GM18498 (cell line): Measurements from ENCODE around the gene AANAT.

Experiments
- ATAC-seq: cut with Tn5 transposase; IDR thresholded peaks from one replicate; pipeline ENCODE4 v1.9.1; 2021; ENCODE audit warnings: mild to moderate bottlenecking, moderate library complexity; ENCODE audit not compliant: unreplicated experiment

AANAT gene

DNA sequence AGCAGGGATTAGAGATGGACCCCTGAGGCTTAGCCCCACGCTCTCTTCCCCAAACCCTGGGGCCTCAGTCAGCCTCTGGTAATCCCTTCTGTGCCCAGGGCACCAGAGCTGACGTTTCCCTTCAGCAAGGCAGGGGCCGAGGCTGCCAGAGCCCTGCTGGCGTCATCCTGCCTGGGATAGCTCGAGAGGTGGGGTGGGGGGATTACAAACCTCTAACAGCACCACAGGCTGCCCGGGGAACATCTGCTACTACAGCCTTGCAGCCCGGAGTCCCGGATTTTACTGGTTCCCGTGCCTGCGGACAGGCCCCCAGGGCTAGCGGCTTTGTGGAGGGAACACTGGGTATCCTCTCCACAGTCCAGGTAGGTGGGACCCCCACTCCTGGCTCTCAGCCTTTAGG is at the start of gene AANAT:
AANAT (plus strand) TSS at position 238 of the 400 bp plus-strand sequence. CDS start 1,144 bp downstream, outside the sequence.
- ATAC-seq: no peak

DNA sequence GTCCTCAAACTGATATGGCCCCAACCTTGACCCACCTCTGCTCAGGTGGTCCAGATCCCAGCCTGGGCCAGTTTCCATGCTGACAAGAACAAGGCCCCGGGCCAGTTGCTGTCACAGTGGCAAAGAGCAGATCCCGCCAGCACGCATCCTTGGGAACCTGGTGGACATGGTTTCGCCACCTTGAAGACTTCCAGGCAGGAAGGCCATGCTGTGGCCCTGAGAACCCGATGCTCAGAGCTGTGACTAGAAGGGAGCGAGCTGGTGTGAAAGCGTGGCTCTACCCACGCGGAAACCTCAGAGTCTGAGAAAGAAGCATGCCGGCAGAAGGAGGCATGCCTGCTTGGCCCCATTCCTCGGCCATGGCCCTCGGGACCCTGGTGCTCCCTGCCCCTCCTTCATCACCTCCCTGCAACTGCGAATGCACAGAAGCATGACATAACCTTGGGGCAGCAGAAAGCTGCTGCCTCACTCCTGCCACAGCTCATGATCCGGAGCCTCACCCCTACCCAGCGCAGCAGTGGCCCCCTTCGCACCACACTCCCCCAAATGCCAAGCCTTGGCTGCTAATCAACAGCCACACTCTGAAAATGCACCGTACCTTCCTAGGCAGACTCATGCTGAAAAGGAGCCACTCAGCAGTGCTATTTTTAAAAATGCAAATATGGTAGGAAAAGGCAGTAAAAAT is 47.7 kb upstream of the AANAT start:
- ATAC-seq: no peak

DNA sequence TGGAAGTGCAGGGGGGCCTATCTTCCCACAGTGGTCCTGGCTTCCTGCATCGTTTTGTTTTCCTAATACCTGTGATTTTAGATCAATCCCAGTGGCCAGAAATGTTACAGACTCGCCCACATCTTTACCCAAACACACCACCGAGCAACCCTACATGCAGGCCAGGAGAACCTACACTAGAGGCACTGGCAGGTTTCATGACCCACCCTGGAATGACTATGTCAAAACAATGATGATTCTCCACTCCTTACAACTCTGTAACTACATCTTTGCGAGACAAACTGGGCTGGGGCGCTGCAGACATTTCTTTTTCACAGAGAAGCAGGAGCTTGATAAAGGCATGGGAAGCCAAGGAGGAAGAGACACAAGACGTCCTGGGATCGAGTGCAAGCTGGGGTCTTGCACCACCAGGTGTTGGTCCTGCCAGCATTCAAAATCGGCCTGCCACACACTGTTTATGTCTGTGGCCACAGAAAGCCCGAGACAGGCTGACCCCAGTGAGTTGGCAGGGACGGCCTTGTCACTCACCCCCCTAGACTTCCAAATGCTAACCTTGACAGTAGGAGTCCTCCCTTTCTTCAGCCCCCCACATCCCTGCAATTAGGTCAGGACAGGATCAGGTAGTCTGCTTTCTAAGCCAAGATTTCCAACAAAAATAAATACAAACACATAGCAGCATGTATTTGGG is 46.9 kb upstream of the AANAT start:
- ATAC-seq: no peak

DNA sequence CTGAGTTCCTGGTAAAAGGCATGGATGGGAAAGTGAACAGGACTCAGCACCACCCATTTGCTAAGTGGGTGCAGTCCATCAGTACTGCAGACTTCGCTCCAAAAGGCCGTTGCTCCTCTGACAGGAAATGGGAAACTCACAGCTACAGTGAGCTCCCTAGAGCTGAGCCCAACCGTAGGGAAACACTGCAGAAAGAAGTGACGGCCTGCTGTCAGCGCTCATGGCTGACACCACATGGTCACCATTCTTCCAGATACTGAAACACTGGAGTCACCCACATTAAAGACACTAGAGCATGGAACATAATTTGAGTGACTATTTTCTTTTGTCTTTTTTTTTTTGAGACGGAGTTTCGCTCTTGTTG is 46.4 kb upstream of the AANAT start:
- no peak for ATAC-seq

DNA sequence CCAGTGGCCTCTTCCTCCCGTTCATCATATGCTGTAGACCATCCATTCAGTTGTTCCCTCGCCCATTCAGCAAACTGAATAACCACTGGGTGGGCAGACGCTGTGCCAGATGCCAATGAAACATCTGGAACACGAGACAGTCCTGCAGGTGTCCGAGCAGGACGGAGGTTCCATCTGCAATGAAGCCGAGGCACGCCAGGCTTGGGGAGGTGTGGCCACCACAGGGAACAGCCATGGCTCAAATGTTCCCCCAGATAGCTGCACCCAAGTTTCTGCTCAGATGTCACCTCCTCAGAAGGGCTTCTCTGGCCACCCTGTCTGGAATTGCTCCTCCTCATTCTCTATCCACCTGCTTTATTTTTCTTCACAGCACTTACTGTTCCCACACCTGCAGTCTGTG is 45.0 kb upstream of the AANAT start:
- no peak for ATAC-seq

DNA sequence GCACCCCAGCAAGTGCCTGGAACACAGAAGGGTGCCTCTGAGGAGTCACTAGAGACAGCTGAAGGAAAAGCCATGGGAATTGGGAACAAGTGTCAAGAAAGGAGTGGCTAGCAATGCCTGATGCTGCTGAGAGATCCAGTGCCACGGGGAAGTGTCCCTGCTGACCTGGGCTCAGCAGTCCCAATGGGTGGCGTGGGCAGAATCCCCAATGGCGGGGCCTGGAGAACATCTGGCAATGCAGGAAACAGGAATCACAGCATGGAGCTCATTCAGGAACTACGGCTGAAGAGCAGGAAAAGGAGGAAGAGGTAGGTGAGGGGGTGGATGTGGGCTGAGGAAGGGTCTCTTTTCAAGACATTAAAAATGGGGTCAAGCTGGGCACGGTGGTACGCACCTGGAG is 44.5 kb upstream of the AANAT start:
- no peak for ATAC-seq

DNA sequence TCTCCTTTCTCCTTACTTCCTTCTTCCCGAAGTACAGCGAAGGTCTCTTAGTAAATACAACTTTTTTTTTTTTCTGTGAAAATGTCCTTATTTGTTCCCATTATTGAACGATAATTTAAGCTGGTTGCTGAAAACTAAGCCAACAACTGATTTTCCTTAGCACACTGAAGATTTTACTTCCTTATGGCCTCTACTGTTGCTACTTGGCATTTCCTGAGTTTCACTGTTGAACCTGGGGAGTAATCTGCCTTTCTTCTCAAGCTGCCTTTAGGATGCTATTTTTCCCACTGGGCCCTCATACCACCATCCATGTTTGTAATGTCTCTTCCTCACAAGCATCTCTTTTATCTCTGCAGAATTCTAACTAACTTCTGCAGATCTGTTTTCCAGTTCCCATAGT is 40.5 kb upstream of the AANAT start:
- no peak for ATAC-seq

DNA sequence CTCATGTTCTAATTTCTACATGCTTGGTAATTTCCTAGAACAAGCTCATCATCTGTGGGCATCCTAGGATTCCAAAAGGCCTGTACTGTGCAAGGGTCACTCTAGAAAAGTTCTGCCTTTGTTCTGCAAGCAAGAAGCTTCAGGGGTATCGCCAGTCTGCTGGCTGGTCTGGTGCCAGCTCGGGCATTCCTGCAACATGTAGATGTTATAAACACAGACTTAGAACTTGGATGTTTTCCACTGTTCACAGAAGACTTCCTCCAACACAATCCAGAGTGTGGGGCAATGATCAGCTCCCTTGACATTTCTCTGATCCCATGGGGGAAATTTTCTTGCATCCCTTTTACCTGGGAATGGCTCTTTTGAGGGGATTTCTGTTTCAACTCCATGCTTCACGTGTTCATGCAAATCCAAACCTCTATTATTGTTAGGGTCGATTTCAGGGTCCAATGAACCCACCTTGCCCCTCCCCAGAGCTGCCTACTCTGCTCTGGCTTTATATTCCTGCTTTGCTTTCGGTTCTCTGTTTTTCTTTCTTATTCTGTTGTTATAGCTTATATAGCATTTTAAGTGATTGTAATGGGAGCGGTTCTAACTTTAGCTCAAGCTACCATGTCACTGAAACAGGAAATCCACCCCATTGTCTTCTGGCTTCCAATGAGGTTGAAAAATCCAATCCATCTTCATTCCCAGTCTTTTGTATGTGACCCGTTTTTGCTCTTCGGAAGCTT is 39.7 kb upstream of the AANAT start:
- no peak for ATAC-seq

DNA sequence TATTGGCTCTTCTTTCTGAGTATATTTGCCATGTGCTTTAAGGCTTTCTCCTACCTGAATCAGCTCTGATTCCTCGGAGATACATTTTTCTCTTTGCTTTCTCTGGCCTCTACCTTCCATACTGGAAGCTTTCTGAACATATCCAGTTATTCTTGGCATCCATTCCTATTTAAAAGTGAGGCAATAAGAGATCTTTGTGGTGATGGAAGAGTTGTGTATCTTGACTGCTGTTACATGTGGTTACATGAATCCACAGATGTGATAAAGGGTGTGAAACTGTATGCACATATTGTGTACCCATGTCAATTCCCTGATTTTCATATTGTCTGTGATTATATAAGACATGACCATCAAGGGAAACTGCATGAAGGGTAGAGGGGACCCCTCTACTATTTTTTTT is 38.9 kb upstream of the AANAT start:
- ATAC-seq: no peak

DNA sequence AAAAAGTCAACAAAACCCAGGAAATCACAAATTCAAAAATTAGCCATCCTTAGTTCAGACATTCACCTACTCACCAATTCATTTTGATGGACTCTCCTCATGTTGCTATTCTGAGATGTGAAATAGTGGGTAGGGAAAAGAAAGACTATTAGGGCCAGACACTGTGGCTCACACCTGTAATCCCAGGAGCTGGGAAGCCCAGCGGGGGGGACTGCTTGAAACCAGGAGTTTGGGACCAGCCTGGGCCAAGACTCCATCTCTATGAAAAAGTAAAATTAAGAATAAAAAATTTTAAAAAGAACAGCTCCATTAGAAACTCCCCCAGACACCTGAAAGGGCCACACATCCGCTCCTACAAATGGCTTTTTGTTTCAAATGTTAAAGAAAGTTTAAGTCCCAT is 35.9 kb upstream of the AANAT start:
- no peak for ATAC-seq

DNA sequence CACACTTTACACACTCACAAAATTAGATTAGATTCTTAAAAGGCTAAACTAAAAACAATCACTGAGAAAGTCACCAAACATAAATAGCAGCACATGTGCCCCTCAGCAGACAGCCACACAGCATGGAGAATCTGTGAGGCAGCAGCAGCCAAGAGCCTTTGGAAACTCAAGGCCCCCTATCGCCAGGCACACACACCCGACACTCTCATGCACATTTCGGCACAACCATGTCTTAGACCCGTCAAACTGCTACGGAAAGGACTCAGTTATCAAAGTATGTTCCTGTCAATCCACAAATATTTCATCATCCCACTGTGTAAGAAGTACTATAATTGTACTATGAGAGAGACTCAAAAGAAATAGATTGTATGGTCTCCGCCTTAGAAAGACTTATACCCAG is 35.4 kb upstream of the AANAT start:
- no peak for ATAC-seq

DNA sequence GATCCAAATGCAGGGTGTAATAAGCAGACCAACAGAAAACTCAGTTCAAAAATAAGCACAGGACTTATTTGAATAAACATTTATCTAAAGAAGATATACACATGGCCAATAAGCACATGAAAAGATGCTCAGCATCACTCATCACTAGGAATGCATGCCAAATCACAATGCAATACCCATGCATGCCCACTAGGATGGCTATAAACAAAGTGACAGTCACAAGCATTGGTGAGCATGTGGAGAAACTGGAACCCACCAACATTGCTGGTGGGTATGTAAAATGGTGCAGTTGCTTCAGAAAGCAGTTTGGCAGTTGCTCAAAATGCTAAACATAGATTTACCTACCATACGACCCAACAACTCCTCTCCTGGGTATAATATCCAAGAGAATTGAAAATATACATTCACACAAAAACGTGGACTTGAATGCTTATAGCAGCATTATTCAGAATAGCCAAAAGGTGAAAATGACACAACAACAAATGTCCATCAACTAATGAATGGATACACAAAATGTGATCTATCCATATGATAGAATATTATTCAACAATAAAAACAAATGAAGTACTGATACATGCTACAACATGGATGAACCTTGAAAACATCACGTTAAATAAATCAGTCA is 34.6 kb upstream of the AANAT start:
- ATAC-seq: no peak

DNA sequence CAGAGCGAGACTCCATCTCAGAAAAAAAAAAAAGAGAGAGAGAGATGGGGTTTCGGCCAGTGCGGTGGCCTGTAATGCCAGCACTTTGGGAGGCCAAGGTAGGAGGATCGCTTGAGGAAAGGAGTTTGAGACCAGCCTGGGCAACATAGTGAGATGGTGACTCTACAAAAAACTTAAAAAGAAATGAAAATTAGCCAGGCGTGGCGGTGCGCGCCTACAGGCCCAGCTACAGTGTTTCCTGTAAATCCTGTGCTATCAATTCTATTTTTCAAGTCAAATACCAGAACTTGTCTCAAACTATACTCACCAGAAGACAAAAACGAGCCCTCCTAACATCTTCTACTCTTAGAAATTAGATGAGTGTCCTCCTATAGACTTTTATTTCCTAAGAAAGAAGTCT is 33.7 kb upstream of the AANAT start:
- ATAC-seq: no peak

DNA sequence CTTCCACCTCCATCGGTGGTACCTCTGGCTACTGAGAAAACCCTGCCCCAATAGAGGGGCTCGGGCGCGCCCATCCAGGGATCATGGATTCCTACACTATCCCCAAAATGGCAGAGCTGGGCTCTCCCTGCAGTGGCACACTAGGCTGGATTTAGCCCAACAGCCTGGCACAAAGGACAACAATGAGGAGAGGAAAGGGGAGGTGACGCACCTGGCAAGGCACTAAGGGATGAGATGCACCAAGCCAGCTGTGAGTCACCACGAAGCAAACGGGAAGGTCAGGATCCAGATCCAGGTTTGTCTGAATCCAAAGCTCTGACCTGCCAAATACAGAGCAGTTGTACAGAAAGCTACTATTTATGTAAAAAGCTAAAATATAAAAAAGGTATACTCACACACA is 32.5 kb upstream of the AANAT start:
- no peak for ATAC-seq

DNA sequence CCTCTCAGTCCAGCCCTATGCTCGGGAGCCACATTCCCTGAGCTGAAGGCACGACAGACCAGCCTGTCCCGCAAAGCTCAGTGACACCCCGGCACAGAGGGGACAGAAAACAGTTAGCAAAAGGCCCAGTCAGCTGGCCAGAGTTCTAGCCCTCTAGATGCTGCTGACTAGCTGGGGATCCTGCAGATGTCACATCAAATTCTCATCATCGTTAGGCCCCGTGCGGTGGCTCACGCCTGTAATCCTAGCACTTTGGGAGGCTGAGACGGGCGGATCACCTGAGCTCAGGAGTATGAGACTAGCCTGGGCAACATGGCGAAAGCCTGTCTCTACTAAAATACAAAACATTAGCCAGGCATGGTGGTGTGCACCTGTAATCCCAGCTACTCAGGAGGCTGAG is 31.7 kb upstream of the AANAT start:
- no peak for ATAC-seq

DNA sequence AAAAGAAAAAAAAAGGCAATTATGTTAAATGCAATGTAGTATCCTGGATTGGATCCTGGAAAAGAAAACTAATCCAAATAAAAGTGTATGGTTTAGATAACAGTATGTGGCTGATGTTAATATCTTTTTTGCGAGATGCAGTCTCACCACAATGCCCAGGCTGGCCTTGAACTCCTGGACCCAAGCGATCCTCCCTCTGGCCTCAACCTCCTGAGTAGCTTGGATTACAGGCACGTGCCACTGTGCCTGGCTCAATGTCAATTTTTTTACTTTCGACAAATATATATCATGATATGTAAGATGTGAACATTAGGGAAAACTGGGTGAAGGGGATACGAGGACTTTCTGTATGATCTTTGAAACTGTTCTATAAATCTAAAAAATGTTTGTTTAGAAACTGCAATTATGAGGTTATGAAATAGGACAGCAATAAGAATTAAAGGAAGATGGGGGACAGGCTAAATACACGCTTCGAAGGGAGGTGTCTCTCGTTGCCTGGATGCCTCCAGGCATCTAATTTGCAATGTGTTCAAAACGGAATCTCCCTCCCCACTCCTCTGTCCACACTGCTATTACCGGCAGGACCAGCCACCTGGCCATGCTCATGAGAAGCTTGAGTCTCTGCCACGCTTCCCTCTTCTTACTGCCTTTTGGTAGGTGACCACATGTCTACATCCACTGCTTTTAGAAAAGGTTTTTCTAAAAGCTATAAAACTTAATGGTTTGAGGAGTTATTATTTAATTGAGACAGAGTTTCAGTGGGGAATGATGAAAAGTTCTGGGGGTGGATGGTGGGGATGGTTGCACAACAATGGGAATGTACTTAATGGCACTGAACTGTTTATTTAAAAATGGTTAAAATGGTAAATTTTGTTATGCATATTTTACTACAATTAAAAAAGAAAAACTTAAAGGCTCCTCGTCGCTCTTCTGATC is 29.7 kb upstream of the AANAT start:
- ATAC-seq: no peak

DNA sequence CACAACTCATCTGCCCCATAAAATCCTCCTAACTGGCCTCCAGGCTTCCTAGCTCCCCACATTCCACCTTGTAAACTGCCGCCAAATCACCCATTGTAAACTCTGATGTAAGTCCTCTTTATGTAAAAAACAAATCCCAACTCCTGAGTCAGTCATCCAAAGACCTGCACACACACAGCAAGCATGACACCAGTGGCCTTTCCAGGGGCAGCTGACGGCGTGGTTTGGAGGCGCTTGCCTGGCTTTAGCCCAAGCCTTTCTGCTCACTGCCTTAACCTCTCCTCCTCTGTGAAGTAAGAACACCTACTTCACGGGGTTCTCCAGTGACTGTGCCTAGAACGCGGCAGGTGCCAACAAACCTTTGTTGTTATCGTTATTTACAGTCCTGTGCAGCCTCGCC is 28.5 kb upstream of the AANAT start:
- ATAC-seq: no peak

DNA sequence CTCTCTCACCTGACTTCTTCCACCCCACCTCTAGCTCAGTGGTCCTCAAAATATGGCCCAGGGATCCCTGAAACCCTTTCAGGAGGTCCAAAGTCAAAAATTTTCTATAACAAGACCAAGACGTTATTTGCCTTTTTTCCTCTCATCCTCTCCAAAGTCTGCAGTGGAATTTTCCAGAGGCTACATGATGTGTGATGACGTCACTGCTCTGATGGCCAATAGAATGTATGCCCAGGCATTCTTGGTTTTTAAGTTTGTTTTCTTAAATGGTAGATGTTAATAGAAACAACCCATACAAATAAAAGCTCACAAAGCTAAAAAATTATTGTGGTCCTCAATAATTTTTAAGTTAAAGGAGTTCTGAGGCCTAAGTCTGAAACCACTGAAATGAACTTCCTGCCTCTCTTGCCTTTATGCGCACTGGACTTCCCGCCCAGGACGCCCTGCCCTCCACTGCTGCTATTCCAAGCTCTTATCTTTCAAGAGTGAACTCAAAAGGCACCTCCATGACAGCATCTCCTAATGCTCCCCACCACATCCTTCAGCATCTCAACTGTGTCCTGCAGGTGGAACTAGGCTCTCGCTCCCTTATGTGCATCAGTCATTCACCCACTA is 28.0 kb upstream of the AANAT start:
- no peak for ATAC-seq

DNA sequence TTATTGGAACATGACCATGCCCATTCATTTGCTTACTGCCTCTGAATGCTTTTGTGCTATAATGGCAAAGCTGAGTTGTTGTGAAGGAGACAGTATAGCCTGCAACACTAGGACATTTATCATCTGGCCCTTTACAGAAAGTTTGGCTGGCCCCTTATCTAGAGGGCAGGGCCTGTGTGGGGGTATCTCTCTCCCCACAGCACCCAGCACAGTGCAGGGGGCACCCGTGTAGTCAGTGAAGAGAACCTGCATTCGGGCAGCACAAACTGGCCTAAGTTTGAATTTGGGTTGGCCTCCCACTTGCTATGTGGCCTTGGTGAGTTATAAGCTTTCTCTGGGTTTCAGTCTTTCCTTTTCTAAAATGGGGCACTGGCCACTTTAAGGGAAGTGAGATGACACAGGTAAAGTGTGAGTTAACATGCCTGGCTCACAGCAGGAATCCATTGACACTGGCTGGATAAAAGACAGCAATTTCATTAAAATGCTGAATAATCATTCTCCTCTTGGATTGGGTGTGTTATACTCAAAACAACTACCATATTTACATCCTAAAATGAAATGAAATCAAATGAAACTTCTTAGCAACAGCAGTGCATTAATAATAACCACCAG is 26.5 kb upstream of the AANAT start:
- ATAC-seq: no peak
